HFF-Myc (cell line): ENCODE measurements around the gene LRRC8D.

Source experiments
- DNase-seq: peaks from one replicate; pipeline ENCODE4 v3.0.0-alpha.2; 2011; ENCODE audit warnings: low read depth; ENCODE audit errors: extremely low read depth
- H3K4me3 ChIP-seq: replicated peaks from 2 replicates; pipeline ENCODE4 v1.5.1; 2011; ENCODE audit warnings: low read depth, mild to moderate bottlenecking, control low read depth, low read length
- TF ChIP-seq, protein P1 (sequence below): IDR thresholded peaks from 2 replicates; pipeline ENCODE4 v1.5.1; 2012; ENCODE audit warnings: mild to moderate bottlenecking, low read depth, low read length, control low read depth; ENCODE audit errors: missing control alignments

LRRC8D gene

DNA sequence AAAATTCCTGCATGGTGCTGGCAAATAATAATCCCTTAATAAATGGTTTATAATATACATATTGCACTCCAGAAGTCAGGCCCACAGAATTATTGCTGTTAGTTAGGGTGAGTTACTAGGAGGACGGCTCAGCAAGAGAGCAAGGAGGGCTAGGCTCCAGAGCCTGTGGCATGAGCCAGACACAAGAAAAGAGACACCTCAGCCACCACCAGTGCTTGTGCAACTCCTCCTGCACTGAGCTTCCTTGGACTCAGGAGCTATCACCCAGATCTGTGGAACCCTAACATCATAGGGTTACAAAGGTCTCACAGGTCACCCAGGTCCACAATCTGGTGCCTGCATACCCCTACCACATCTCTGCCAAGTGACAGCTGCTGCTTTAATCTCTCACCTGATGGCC lies 12.8 kb upstream of the LRRC8D start:
- H3K4me3 ChIP-seq, result no peak overlapping the region
- TF ChIP-seq, protein P1, sequence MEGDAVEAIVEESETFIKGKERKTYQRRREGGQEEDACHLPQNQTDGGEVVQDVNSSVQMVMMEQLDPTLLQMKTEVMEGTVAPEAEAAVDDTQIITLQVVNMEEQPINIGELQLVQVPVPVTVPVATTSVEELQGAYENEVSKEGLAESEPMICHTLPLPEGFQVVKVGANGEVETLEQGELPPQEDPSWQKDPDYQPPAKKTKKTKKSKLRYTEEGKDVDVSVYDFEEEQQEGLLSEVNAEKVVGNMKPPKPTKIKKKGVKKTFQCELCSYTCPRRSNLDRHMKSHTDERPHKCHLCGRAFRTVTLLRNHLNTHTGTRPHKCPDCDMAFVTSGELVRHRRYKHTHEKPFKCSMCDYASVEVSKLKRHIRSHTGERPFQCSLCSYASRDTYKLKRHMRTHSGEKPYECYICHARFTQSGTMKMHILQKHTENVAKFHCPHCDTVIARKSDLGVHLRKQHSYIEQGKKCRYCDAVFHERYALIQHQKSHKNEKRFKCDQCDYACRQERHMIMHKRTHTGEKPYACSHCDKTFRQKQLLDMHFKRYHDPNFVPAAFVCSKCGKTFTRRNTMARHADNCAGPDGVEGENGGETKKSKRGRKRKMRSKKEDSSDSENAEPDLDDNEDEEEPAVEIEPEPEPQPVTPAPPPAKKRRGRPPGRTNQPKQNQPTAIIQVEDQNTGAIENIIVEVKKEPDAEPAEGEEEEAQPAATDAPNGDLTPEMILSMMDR, result no peak
- DNase-seq, result no peak

DNA sequence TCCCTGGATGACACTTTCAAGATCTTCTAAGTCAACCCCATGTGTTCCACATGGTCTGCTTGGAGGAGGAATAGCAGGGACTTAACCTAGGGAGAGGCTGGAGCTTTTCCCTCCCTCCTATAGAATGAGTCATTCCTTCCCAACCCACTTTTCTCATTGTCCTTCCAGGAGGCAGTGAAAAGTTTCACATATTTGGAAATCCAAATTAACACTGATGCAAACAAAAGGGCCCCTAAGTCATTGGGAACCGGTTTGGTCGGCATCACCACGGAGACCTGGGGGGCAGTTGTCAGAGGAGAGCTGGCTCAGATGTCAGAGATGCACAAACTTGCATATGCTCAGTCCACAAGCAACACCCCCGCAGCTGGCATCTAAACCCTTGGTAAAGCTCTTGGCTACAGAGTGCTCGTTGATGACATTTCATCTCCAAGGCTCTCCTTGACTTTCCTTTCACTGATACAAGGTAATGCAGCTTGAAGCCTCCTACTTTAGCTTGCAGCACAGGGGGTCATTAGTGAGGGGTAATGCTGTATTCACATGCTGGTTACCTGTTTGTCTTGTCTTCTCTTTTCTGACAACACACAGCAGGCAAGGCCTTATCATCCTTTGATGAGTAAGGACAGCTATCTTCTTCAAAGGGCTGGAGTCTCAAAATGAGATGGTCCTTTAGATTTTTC lies 12.3 kb upstream of the LRRC8D start:
- TF ChIP-seq, protein P1, result no peak
- DNase-seq, result no peak
- no peak overlapping the region for H3K4me3 ChIP-seq

DNA sequence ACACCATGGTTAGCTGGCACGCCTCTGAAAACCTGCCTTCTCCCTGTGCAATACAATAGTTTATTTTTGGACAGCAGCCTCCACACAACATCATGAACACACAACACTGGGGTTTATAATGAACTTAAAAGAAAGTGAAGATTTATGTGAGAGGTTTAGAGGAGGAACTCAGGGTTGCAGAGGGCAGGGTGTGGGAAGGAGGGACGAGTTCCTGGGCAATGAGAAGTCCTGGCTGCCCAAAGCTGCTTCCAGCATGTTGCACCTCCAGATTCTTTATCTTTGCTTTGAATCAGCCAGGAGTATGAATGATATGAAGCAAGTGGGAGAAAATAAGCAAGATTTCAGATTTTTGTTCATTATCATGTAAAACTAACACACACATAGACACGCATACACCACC lies 11.3 kb upstream of the LRRC8D start:
- TF ChIP-seq, protein P1, result no peak
- DNase-seq, result no peak

DNA sequence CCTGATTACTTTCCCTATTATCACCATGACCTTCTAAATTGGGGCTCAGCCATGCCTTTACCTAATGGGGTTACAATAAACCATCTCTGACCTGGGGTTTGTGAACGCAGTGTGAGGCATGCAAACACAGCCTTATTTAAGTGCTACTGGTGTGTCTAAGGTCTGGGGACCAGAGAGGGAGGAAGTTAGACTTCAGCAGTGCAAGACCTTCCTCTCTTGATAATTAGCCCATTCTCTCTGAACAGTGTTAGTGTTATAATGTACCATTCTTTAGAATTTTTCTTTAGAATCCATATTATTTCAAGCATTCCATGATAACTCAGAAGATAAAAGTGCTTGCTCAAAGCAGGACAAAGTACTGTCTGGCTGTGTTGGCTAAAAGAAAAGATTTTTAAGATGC lies 10.5 kb upstream of the LRRC8D start:
- no peak for DNase-seq
- no peak overlapping the region for H3K4me3 ChIP-seq
- TF ChIP-seq, protein P1, result no peak

More for the DNA sequence above, 11.3 kb upstream of the LRRC8D start:
- H3K4me3 ChIP-seq, result no peak overlapping the region

DNA sequence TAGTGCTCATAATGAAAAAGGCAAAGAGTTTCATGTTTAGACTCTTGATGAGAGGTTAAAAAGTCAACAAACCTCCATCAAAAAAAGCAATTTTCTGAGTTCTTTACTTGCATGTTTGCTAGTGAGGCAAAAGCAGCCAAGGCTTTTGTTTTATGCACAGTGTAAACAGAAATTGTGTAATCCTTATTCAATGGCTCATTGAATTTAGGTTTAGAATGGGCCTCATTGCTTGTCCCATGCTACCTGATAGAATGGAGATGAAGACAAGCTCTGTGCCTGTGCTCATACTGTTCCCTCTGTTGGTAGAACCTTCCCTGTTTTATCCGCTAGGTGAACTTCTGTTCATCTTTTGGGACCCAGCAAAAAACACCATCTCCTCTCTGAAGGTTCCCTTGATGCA lies 10.0 kb upstream of the LRRC8D start:
- no peak overlapping the region for H3K4me3 ChIP-seq
- no peak for DNase-seq
- TF ChIP-seq, protein P1, result no peak

DNA sequence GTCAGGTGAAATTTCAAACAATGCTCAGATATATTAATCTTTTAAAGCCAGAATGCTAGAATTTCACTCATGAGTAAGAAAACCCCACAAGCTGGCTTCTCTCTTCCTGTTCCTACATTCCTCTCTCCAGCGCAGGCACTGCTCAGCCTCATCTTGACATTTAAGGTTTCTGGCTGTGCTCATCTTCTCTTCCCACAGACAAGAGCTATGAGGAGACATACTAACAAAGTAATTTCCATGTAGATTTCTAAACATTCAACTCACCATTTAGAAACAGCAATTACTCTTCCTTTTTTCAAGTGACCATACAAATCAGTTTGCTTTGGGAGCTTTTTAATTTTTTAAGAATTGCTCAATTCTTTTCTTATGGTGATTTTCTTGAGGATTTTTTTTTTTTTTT lies 7.8 kb upstream of the LRRC8D start:
- no peak overlapping the region for H3K4me3 ChIP-seq
- TF ChIP-seq, protein P1, result no peak
- DNase-seq, result no peak

DNA sequence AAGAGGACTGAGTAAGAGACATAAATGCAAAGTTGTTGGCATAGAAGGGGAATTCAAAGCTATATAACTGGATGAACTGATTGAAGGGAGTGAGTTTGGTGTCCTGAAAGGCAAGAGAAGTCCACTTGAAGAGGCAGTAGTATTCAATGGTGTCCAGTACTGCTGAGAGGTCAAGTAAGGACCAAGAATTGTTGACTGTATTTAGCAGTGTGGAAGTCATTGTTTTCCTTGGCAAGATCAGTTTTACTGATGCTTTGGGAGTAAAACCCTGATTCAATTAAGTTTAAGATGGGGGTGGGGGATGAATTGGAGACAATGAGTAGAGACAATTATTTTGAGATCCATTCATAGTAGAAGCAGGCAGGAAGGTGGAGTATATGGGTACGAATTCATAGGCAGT lies 5.8 kb upstream of the LRRC8D start:
- TF ChIP-seq, protein P1, result no peak
- H3K4me3 ChIP-seq, result no peak overlapping the region
- DNase-seq, result no peak
